NCI-H1105 treated with DMSO at 0.1 percent for 48 hours (cell line): ENCODE measurements around the gene TFF3.
A peak's percentile ranks its signal among the peaks of the same experiment; 100 is the strongest.

ENCODE experiments used
- DNase-seq: peaks from one replicate; lab custom pipeline; 2025; lab: John Stamatoyannopoulos, UW

The TFF3 gene

GRCh38 chr21:42320791-42321190 lies 5.6 kb upstream of the TFF3 start:
- no peak for DNase-seq

- no peak for DNase-seq
Measured at GRCh38 chr21:42319851-42320572, 4.8 kb upstream of the TFF3 start.

- DNase-seq = no peak
Measured at GRCh38 chr21:42319376-42319775, 4.2 kb upstream of the TFF3 start.

GRCh38 chr21:42317826-42318746 lies 2.9 kb upstream of the TFF3 start:
- no peak for DNase-seq

- peak; percentile 7 for DNase-seq
Measured at GRCh38 chr21:42317341-42317741, 2.1 kb upstream of the TFF3 start.

GRCh38 chr21:42316891-42317290 lies 1.7 kb upstream of the TFF3 start:
- DNase-seq = no peak

- no peak for DNase-seq
Measured at GRCh38 chr21:42314616-42315295, 453 bp downstream of the TFF3 start.

GRCh38 chr21:42313501-42313969 lies 1.7 kb downstream of the TFF3 start:
- peak; percentile 17 for DNase-seq

- no peak for DNase-seq
Measured at GRCh38 chr21:42312626-42313104, 2.5 kb downstream of the TFF3 start.

- DNase-seq = no peak
Measured at GRCh38 chr21:42311816-42312625, 3.2 kb downstream of the TFF3 start.

- DNase-seq = no peak
Measured at GRCh38 chr21:42311160-42311559, 4.0 kb downstream of the TFF3 start.

- DNase-seq = no peak
Measured at GRCh38 chr21:42310411-42311001, 4.7 kb downstream of the TFF3 start.

- peak; percentile 45 for DNase-seq
Measured at GRCh38 chr21:42309753-42310213, 5.4 kb downstream of the TFF3 start.

- no peak for DNase-seq
Measured at GRCh38 chr21:42308914-42309752, 6.1 kb downstream of the TFF3 start.

- DNase-seq = no peak
Measured at GRCh38 chr21:42308161-42308913, 6.9 kb downstream of the TFF3 start.

- no peak for DNase-seq
Measured at GRCh38 chr21:42307106-42307505, 8.1 kb downstream of the TFF3 start.

- no peak for DNase-seq
Measured at GRCh38 chr21:42306366-42307035, 8.7 kb downstream of the TFF3 start.

- no peak for DNase-seq
Measured at GRCh38 chr21:42305707-42306147, 9.5 kb downstream of the TFF3 start.
